Left ventricle myocardium superior (tissue), 1 donor: ENCODE data around the gene COL9A2. TPM values are rescaled to one million over a fixed set of nuclear protein-coding genes. Genes with fewer than 3 reads are reported as not detected.

Experiments used
- ATAC-seq: fragments of 200-7000 bp; cut with Tn5 transposase; one replicate; pipeline ENCODE4 v1.9.1; 2020; ENCODE audit warnings: mild to moderate bottlenecking, moderate library complexity
- DNase-seq: peaks from one replicate; pipeline ENCODE4 v3.0.0-alpha.2; 2020
- intact Hi-C: fragments of 100-400 bp; cut with micrococcal nuclease; formaldehyde crosslinking; loops from one replicate; pipeline ENCODE4 v1.11.0; 2022
- total RNA-seq: library from RNA; stranded (reverse); fragmentation: NEBNext Ultra II Directional; extraction: Animal tissue kit (Norgen Biotek cat#: 25700); gene quantifications from one replicate; pipeline ENCODE4 v1.2.1, GENCODE V29; 2021
- donor health status: DM: no; HTN: yes; CAD: no; lungs with severe emphysema.

Gene COL9A2
- total RNA-seq, 1 donor from 2014 or later = 0.45 TPM

DNA sequence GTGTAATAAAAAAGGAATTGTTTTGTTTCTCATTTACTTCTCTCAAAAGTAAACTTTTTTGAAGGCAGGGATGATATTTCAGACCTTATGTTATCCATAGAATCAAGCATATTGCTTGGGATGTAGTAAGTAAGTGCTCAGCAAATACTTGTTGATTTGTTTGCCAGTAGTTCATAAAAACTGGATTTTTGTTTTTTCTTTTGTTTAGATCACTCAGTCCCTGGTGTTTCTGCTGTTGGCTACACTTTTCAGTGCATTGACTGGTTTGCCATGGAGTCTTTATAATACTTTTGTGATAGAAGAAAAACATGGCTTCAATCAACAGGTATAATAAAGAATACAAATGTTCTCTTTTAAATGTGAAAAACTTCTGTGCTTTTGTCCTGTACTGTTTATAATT is 48.9 kb downstream of the COL9A2 start:
- intact Hi-C loops = no loop called here
- ATAC-seq = no peak
- DNase-seq = no peak

DNA sequence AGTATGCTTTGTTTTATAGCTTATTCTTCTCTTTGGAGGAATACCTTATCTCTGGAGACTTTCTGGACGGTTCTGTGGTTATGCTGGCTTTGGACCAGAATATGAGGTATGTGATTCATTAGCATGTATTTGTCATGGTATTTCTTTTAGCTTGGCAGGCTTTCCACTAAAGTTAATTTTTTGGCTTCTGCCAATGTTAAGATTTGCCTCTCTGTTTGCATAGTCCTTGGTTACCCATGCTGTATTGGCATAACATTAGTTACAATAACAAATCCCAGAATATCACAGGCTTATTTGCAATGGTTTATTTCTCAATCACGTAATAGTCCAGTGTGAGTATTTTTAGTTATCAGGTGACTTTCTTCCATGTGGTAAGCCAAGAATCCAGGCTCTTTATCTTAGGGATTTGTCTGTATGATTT is 49.3 kb downstream of the COL9A2 start:
- DNase-seq = no peak
- intact Hi-C loops = no loop called here
- ATAC-seq = peak; percentile 91

DNA sequence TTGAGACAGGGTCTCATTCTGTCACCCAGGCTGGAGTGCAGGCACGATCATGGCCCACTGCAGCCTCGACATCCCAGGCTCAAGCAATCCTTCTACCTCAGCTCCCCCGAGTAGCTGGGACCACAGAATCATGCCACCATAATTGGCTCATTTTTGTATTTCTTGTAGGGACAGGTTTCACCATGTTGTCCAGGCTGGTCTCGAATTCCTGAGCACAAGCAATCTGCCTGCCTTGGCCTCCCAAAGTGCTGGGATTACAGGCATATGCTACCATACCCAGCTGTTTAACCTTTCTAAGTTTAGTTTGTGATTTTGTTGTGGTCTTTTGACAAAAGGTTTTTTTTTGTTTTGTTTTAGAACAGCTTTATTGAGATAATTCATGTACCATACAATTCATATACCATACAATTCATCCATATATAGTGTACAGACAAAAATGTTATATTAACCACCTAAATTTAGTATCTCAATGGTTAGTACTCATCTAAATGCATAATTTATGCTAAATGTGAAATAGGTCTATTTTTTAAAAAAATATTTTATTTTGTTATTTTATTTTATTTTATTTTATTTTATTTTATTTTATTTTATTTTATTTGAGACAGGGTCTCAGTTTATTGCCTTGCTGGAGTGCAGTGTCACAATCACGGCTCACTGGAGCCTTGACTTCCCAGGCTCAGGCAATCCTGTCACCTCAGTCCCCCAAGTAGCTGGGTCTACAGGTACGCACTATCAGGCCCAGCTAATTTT is 50.1 kb downstream of the COL9A2 start:
- no peak for DNase-seq
- ATAC-seq = peak; percentile 10
- intact Hi-C loops = no loop called here

- ATAC-seq (no peak), DNase-seq (no peak)
- intact Hi-C loops = no loop called here
Measured at GRCh38 chr1:40265919-40266318, 51.2 kb downstream of the COL9A2 start.

DNA sequence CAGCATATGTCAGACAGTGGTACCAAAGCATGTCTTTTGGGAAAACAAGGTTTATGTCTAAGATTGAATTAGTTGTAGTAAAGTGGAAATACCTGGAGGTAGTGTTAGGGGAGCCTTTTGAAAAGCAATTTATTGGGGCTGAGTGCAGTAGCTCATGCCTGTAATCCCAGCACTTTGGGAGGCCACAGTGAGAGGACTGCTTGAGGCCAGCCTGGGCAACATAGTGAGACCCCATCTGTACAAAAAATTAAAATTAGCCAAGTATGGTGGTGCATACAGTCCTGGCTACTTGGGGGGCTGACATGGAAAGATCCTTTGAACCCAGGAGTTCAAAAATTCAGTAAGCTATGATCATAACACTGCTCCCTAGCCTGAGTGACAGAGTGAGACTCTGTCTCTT is 51.8 kb downstream of the COL9A2 start:
- ATAC-seq = no peak

DNA sequence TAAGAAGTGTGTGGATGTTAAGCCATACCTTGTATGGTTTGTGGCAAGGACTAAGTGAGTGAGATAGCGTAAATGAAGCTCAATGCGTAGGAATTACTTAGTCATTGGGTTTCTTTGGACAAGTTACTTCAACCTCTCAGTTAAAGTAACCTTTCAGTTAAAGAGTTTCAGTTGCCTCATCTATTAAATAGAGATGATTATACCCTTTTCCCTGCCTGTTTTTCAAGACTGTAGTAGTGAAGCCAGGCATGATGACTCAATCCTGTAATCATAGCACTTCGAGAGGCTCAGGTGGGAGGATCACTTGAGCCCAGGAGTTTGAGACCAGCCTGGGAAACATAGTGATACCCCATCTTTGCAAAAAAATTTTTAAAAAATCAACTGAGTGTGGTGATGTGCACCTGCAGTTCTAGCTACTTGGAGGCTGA is 52.7 kb downstream of the COL9A2 start:
- DNase-seq (no peak), ATAC-seq (no peak)
- intact Hi-C loops = no loop called here

More for the DNA sequence above, 51.8 kb downstream of the COL9A2 start:
- no peak for DNase-seq
- intact Hi-C loops = no loop called here

DNA sequence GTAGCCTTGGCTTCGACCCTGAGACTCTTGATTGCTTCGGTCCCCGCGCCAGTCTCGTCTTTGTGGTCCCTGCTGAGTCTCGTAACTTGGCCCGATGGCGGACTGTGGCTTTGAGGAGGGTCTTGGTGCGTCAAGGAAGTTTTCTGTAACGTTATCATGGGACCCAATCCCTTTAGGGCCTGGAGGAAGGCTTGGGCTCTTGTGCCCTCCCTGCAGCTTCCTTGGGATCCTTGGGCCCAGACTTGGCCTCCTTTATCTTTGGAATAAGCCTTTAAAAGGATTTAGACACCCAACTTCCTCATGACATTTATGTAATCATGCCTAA is 58.7 kb downstream of the COL9A2 start:
- intact Hi-C loops = no loop called here
- DNase-seq = no peak
- ATAC-seq = no peak

GRCh38 chr1:40257688-40258444 is 59.2 kb downstream of the COL9A2 start, which contains the start of gene ZMPSTE24:
Gene ZMPSTE24 (plus strand): TSS chr1:40258236. CDS start chr1:40258272, 36 bp downstream.
- intact Hi-C loops = no loop called here
- peak; percentile 99 for ATAC-seq
- DNase-seq = peak; percentile 94

- peak; percentile 12 for ATAC-seq
- intact Hi-C loops = no loop called here
- DNase-seq = no peak
Measured at GRCh38 chr1:40257313-40257687, 59.8 kb downstream of the COL9A2 start.

- DNase-seq (no peak), ATAC-seq (no peak)
- intact Hi-C loops = no loop called here
Measured at GRCh38 chr1:40256401-40257084, 60.5 kb downstream of the COL9A2 start.

GRCh38 chr1:40255231-40255630 is 61.9 kb downstream of the COL9A2 start:
- DNase-seq = no peak
- intact Hi-C loops = no loop called here
- ATAC-seq = no peak

GRCh38 chr1:40252601-40253000 is 64.5 kb downstream of the COL9A2 start:
- DNase-seq (no peak), ATAC-seq (no peak)
- intact Hi-C loops = no loop called here

DNA sequence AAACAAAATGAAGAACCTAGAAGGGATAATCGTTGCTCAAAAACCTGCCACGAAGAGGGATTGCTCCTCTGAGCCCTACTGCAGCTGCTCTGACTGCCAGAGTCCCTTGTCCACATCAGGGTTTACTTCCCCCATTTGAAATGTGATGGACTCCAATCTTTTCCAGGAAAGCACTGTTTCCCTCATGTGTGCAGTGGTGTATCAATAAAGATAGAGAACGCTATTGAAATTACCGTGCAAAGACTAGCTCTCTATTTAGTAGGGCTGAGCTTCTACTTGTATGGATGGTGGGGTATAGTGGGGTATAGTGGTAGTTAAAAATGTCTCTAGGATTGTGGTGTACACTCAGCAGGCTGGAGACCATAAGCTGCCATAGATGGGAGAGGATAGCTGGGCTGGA is 65.6 kb downstream of the COL9A2 start:
- DNase-seq (no peak), ATAC-seq (no peak)
- intact Hi-C loops = no loop called here

Other genes with a start within 250 kb of the COL9A2 start
- gene PPT1, start 220.0 kb downstream of the COL9A2 start, total RNA-seq = 38.9 TPM
- gene RLF, start 155.9 kb downstream of the COL9A2 start, total RNA-seq = 13.4 TPM
- gene TMCO2, start 69.3 kb downstream of the COL9A2 start, total RNA-seq = not detected
- gene ZMPSTE24, start 59.0 kb downstream of the COL9A2 start, total RNA-seq = 33.5 TPM
- gene SMAP2, start 56.4 kb upstream of the COL9A2 start, total RNA-seq = 15.1 TPM
- 0.87 TPM for gene ZFP69B, start 133.2 kb upstream of the COL9A2 start, total RNA-seq
- gene ZFP69, start 160.0 kb upstream of the COL9A2 start, total RNA-seq = 1.9 TPM
- 4.5 TPM for gene EXO5, start 191.5 kb upstream of the COL9A2 start, total RNA-seq
- gene ZNF684, start 214.4 kb upstream of the COL9A2 start, total RNA-seq = 8.6 TPM